ENCODE data around the gene SPESP1. TPM values are rescaled to one million over a fixed set of nuclear protein-coding genes. Genes with fewer than 3 reads are reported as not detected.

The SPESP1 gene
- total and polyA plus RNA-seq, 10 donors = 0.43 to 5.9 (median 2.2) TPM

DNA sequence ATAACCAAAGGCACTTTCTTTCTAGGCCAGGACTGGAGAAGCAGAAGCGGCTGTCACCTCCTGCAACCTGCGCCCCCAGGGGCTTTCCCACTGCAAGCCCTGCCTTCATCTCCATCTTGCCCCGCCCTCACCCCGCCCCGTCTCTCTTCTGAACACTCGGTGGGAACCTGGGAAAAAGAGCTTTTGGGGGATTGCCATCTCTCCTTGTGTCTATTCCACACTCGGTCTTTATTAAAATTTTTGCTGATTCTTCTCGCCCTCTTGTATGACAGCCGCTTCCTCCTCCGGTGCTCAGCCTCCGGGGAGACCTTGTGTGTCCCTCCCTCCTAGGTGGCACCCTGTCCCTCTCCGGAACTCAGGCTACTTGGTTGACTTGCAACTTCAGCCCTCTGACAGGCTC is 41.9 kb upstream of the SPESP1 start:
- Histone ChIP-seq H3K36me3 (no peaks in the 10 kb centered on the region), H3K9me3 (no peaks in the 10 kb centered on the region), H3K27ac (no peak overlapping the region), H3K4me3 (no peak overlapping the region), H3K27me3 (replicated peaks in 1 of 7) (no peaks in the 10 kb centered on the region), H3K4me1 (no peaks in the 10 kb centered on the region)
- DNase-seq = no peak
- TF ChIP-seq POLR2A (IDR thresholded peaks at IDR 0.05) = no peak
- TF ChIP-seq, protein P1, sequence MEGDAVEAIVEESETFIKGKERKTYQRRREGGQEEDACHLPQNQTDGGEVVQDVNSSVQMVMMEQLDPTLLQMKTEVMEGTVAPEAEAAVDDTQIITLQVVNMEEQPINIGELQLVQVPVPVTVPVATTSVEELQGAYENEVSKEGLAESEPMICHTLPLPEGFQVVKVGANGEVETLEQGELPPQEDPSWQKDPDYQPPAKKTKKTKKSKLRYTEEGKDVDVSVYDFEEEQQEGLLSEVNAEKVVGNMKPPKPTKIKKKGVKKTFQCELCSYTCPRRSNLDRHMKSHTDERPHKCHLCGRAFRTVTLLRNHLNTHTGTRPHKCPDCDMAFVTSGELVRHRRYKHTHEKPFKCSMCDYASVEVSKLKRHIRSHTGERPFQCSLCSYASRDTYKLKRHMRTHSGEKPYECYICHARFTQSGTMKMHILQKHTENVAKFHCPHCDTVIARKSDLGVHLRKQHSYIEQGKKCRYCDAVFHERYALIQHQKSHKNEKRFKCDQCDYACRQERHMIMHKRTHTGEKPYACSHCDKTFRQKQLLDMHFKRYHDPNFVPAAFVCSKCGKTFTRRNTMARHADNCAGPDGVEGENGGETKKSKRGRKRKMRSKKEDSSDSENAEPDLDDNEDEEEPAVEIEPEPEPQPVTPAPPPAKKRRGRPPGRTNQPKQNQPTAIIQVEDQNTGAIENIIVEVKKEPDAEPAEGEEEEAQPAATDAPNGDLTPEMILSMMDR (IDR thresholded peaks at IDR 0.05 in 8 of 11, conservative IDR thresholded peaks at IDR 0.05 in 3 of 11) = no peak
- no peak for TF ChIP-seq POLR2AphosphoS5 (IDR thresholded peaks at IDR 0.05)
- 49 to 70% (median 57%) methylated on average over 12 of the region's 12 CpGs for WGBS, 5 donors
- intact Hi-C loops (cut with DNase I; ENCODE audit: low total_unique reads) = no loop called here

- Histone ChIP-seq H3K36me3 (no peaks in the 10 kb centered on the region), H3K4me1 (no peaks in the 10 kb centered on the region), H3K27me3 (replicated peaks in 1 of 7) (peaks cover 0 to 17% (median 0%) of the 10 kb centered on the region in 7 donors), H3K4me3 (no peak overlapping the region), H3K9me3 (no peaks in the 10 kb centered on the region), H3K27ac (no peak overlapping the region)
- 73 to 94% (median 82%) methylated on average over 1 of the region's 1 CpG for WGBS, 5 donors
- TF ChIP-seq, protein P1 (IDR thresholded peaks at IDR 0.05 in 8 of 11, conservative IDR thresholded peaks at IDR 0.05 in 3 of 11) = no peak
- TF ChIP-seq POLR2AphosphoS5 (IDR thresholded peaks at IDR 0.05) = no peak
- intact Hi-C loops (cut with DNase I; ENCODE audit: low total_unique reads) = no loop called here
- DNase-seq = no peak
Measured at GRCh38 chr15:68894208-68894607, 36.1 kb upstream of the SPESP1 start.

- TF ChIP-seq, protein P1 (IDR thresholded peaks at IDR 0.05 in 8 of 11, conservative IDR thresholded peaks at IDR 0.05 in 3 of 11) = no peak
- TF ChIP-seq POLR2A (IDR thresholded peaks at IDR 0.05) (no peak), POLR2AphosphoS5 (IDR thresholded peaks at IDR 0.05) (no peak)
- Histone ChIP-seq H3K27ac (no peak overlapping the region), H3K36me3 (no peaks in the 10 kb centered on the region), H3K9me3 (no peaks in the 10 kb centered on the region), H3K27me3 (replicated peaks in 1 of 7) (peaks cover 0 to 17% (median 0%) of the 10 kb centered on the region in 7 donors), H3K4me1 (no peaks in the 10 kb centered on the region), H3K4me3 (no peak overlapping the region)
- intact Hi-C loops (cut with DNase I; ENCODE audit: low total_unique reads) = no loop called here
- no peak for DNase-seq
Measured at GRCh38 chr15:68896178-68896577, 34.1 kb upstream of the SPESP1 start.

DNA sequence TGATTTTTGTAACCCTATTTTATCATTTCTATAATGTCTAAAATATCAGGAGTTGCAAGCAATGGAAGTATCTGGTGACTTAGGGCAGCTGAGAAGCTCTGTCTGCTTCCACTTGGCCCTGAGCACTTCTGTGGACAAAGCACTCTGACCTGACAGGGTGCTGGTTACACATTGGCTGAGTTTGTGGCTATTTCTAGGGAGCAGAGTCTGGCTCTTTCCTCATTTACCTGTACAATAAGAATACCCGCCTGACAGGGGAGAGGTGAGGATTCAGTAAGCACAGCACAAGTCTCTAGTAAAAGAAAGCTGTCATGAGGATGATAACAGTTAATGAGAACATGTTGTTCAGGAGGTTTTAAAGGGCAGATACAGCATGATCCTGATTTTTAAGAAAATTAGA is 33.3 kb upstream of the SPESP1 start:
- TF ChIP-seq, protein P1 (IDR thresholded peaks at IDR 0.05 in 8 of 11, conservative IDR thresholded peaks at IDR 0.05 in 3 of 11) = no peak
- TF ChIP-seq POLR2A (IDR thresholded peaks at IDR 0.05) (no peak), POLR2AphosphoS5 (IDR thresholded peaks at IDR 0.05) (no peak)
- peaks cover 0 to 19% (median 0%) of the 10 kb centered on the region in 7 donors for H3K27me3 ChIP-seq (replicated peaks in 1 of 7)
- H3K36me3 ChIP-seq = no peaks in the 10 kb centered on the region
- no peak for DNase-seq
- H3K4me3 ChIP-seq = no peak overlapping the region
- intact Hi-C loops (cut with DNase I; ENCODE audit: low total_unique reads) = no loop called here
- H3K27ac ChIP-seq = no peak overlapping the region
- 84 to 100% (median 88%) methylated on average over 1 of the region's 1 CpG for WGBS, 5 donors
- H3K4me1 ChIP-seq = no peaks in the 10 kb centered on the region
- H3K9me3 ChIP-seq = no peaks in the 10 kb centered on the region
